Measurements from ENCODE around the gene IMPG1.

Gene IMPG1

DNA sequence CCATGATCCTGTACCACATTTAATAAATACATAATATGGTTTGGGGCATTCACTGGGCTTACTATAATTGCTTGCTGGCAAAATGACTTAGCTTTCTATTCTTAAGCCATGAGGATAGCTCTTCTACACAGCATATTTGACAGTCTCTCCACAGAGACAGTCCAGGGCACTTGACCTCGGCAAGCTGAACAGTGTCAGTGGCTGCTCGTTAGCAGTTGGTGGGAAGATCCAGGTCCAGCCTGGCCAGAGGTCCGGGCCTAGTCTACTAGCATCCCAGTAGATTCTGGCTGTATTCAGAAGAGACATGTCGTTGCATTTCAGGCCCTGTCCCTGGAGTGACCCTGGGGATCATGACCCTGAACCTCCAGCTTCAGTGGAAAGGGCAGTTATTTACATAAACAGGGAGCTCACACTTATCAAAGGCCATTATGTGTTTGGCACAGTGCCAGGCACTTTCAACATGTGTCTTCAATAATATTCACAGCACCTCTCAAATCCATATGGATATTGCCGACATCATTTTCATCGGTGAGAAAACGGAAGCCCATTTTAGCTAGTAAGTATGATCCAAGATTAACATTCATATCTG, 139.0 kb downstream of the IMPG1 start:
- H3K27me3 ChIP-seq, result peaks cover 30% of the 10 kb centered on the region
- no peaks in the 10 kb centered on the region for H3K4me1 ChIP-seq (ENCODE audit: control insufficient read depth in 1 of 2, insufficient read depth in 1 of 2, low read depth in 1 of 2, low read length in 1 of 2)
- no peaks in the 10 kb centered on the region for H3K9me3 ChIP-seq
- H3K27ac ChIP-seq, result no peak overlapping the region
- TF ChIP-seq, protein P1, sequence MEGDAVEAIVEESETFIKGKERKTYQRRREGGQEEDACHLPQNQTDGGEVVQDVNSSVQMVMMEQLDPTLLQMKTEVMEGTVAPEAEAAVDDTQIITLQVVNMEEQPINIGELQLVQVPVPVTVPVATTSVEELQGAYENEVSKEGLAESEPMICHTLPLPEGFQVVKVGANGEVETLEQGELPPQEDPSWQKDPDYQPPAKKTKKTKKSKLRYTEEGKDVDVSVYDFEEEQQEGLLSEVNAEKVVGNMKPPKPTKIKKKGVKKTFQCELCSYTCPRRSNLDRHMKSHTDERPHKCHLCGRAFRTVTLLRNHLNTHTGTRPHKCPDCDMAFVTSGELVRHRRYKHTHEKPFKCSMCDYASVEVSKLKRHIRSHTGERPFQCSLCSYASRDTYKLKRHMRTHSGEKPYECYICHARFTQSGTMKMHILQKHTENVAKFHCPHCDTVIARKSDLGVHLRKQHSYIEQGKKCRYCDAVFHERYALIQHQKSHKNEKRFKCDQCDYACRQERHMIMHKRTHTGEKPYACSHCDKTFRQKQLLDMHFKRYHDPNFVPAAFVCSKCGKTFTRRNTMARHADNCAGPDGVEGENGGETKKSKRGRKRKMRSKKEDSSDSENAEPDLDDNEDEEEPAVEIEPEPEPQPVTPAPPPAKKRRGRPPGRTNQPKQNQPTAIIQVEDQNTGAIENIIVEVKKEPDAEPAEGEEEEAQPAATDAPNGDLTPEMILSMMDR (IDR thresholded peaks at IDR 0.05), result no peak
- H3K4me3 ChIP-seq (ENCODE audit: low read depth in 1 of 2, low read length in 1 of 2), result no peak overlapping the region
- H3K36me3 ChIP-seq, result no peaks in the 10 kb centered on the region

DNA sequence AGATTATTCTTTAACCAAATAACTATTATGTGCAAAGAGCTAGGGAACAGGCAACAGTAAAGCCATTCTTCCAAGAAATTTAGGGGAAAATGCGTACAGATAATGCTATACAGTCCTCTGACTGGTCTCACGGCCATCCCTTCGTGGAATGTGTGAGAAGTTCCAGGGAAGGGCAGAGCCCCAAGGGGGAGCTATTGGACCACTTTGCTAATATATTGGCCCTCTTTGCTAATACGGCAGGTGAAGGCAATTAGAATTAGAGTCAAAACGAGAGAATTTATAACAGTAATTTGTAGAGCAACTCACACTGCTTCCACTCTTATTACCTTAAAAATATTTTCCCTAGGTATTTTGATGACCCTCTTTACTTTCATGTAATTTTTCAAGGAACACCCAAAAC, 140.4 kb downstream of the IMPG1 start:
- TF ChIP-seq, protein P1 (IDR thresholded peaks at IDR 0.05), result no peak
- Histone ChIP-seq H3K9me3 (no peaks in the 10 kb centered on the region), H3K27me3 (peaks cover 30% of the 10 kb centered on the region), H3K4me3 (ENCODE audit: low read depth in 1 of 2, low read length in 1 of 2) (no peak overlapping the region), H3K27ac (no peak overlapping the region), H3K36me3 (no peaks in the 10 kb centered on the region), H3K4me1 (ENCODE audit: control insufficient read depth in 1 of 2, insufficient read depth in 1 of 2, low read depth in 1 of 2, low read length in 1 of 2) (no peaks in the 10 kb centered on the region)

DNA sequence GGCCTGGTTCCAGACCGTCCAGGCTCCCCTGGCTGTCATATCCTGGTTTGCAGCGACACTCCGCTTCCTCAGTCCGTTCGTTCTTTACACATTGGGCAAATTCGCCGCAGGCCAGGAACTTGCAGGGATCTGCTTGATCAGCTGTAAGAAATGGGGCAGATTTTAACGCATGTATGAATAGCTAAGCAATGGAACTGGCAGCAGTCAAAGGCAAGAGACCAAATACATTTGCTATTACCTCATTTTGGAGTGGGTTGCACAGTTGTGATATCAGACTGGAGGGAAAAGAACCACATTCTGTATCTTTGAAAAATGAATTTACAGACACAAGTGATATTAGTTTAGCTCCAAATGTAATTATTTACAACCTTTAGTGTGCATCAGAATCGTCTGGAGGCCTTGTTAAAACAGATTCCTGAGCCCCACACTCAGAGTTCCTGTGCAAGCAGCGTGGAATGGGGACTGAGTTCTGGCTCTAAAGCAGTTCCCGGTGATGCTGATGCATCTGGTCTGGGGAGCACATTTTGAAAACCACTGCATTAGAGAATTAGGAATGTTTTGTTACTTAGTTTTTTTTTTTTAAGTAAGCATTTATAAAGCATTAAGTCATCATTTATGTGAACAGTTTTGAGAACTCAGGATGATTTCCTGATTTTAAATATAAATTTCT, 141.3 kb downstream of the IMPG1 start:
- TF ChIP-seq, protein P1 (IDR thresholded peaks at IDR 0.05), result no peak

DNA sequence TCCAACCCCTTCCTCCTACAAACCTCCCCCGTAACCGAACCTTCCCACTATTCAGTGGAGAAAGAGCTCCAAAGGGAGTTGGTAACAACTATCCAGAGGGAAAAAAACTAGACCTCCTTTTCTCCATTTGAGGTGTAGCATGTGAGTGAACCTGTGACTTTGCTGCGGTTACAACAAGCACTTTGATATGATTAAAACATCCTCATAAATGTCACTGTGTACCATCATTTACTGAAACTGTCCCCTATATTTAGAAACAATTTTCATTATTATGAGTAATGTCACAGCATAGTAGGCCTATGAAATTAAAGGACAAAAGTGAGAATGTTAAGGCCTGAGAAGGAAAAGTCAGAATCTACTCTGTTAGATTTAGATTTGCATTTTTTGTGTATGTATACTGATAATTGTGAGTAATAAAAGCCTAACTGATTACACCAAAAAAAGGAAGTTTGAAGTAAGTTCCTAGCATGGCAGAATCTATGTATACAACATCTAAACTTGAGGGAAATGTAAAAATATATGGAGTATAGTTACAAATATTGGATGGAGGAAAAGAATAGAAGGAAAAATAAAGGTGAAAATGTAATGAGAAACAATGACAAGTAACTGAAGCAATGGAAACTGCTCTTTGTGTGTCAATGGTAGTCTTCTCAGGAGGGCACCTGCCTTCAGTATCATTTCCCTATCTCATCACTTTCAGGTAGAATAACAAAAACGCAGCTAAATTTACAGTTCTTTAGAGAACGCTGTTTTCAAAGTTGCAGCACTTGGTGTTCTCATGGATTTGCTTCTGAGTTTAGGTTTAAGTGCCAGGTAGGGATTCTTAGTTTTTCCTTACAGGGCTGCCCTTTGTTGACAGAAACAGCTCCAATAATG, 145.9 kb downstream of the IMPG1 start:
- Histone ChIP-seq H3K27ac (no peak overlapping the region), H3K4me3 (ENCODE audit: low read depth in 1 of 2, low read length in 1 of 2) (no peak overlapping the region), H3K36me3 (no peaks in the 10 kb centered on the region), H3K9me3 (no peaks in the 10 kb centered on the region), H3K4me1 (ENCODE audit: control insufficient read depth in 1 of 2, insufficient read depth in 1 of 2, low read depth in 1 of 2, low read length in 1 of 2) (no peaks in the 10 kb centered on the region), H3K27me3 (no peaks in the 10 kb centered on the region)
- TF ChIP-seq, protein P1 (IDR thresholded peaks at IDR 0.05), result no peak

More for the DNA sequence above, 141.3 kb downstream of the IMPG1 start:
- H3K9me3 ChIP-seq, result no peaks in the 10 kb centered on the region
- H3K4me1 ChIP-seq (ENCODE audit: control insufficient read depth in 1 of 2, insufficient read depth in 1 of 2, low read depth in 1 of 2, low read length in 1 of 2), result no peaks in the 10 kb centered on the region
- no peak overlapping the region for H3K27ac ChIP-seq
- H3K36me3 ChIP-seq, result no peaks in the 10 kb centered on the region
- no peak overlapping the region for H3K4me3 ChIP-seq (ENCODE audit: low read depth in 1 of 2, low read length in 1 of 2)
- H3K27me3 ChIP-seq, result peaks cover 20% of the 10 kb centered on the region

DNA sequence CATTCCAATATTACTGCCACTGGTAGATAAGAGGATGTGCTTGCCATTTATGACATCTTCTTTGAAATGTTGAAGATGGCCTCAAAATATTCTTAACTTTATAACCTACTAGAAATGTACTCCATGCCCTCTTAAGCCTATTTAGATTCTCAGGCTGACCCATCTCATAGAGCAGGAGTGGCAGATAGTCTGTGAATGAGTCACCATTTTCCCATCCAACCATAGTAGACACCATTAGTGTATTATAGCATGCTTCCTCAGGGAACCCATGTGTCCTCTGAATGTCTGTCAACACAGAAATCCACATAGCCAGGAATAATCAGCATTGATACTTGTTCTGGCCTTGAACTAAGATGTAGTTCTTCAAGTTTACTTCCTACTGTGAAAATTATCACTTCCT, 150.2 kb downstream of the IMPG1 start:
- no peaks in the 10 kb centered on the region for H3K36me3 ChIP-seq
- no peaks in the 10 kb centered on the region for H3K27me3 ChIP-seq
- no peaks in the 10 kb centered on the region for H3K4me1 ChIP-seq (ENCODE audit: control insufficient read depth in 1 of 2, insufficient read depth in 1 of 2, low read depth in 1 of 2, low read length in 1 of 2)
- H3K9me3 ChIP-seq, result no peaks in the 10 kb centered on the region
- no peak overlapping the region for H3K27ac ChIP-seq
- TF ChIP-seq, protein P1 (IDR thresholded peaks at IDR 0.05), result no peak
- H3K4me3 ChIP-seq (ENCODE audit: low read depth in 1 of 2, low read length in 1 of 2), result no peak overlapping the region

All from neutrophil (primary cell).